Midbrain (tissue), 1 donor: ENCODE data around the gene CASP7.
"Not testable (repeated sequence)": the region's sequence is repeated elsewhere in the genome, so short reads cannot be mapped to it uniquely, and the experiment has no call there.

Experiments
- DNase-seq: peaks from one replicate; lab custom pipeline; 2025; lab: John Stamatoyannopoulos, UW

CASP7 gene

GRCh38 chr10:113679463-113680189, at the start of gene CASP7:
TSS of gene CASP7 (plus strand) at chr10:113679912. CDS start at chr10:113697494, 17,582 bp downstream.
- DNase-seq: peak; percentile 75

- no peak for DNase-seq
Measured at GRCh38 chr10:113630929-113631533, 48.7 kb upstream of the CASP7 start.

- DNase-seq: no peak
Measured at GRCh38 chr10:113631684-113632367, 47.9 kb upstream of the CASP7 start.

GRCh38 chr10:113639966-113640365, 39.7 kb upstream of the CASP7 start:
- no peak for DNase-seq

GRCh38 chr10:113641702-113642101, 38.0 kb upstream of the CASP7 start:
- no peak for DNase-seq

DNA sequence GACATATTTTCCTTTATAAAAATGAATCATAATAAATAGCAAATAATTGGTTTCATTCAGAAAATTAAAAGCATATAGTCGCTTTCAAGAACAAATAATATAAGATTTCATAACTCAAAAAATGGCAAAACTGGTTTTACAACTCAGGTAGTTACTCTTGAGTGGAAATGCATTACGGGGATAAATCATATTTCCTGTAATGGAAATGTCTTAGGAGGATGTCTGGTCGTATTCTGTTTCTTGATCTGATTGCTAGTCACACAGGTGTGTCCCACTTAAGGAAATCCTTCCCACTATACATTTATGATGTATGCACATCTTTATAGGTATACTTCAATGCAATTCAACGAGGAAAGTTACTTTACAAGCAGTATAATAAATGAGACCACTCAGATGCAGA, 36.5 kb upstream of the CASP7 start:
- no peak for DNase-seq

DNA sequence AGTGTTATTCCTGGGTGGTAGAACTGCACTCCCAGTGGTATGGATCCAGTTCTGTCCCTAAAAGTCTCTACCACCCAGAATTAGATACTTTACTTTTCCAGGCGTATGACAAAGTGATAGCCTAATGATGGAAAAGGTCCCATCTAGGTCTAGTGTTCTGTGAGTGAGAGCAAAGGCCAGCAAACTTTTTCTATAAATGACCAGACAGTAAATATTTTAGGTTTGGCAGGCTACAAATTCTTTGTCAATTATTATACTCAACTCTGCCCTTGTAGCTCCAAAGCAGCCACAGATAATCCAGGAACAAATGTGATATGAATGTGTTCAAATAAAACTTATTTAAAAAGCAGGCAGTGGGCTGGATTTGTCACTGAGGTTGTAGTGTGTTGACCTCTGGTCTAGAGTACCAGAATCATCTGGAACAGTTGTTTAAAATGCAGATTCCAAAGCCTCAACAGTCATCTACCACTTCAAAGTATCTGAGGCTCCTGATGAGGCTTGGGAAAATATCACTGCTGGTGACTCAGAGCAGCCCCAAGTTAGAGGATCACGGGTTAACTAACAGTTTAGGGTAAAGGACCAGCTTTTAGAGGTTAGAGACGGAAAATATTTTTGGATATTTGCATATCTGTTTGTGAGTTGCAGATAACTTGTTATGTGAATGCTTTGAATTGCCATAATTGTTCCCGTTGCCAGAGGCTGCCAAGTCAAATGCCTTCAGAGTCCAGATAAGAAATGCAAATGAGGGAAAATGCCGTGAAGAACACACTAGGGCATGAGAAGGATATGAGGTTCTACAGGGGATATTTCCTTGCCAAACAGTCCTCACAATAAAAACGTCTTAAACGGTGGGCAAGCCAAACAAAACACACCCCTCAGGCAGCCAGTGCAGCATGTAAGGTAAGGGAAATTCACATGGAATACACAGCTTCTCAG, 35.3 kb upstream of the CASP7 start:
- DNase-seq: no peak

GRCh38 chr10:113646336-113647201, 33.1 kb upstream of the CASP7 start:
- DNase-seq: peak; percentile 59

DNA sequence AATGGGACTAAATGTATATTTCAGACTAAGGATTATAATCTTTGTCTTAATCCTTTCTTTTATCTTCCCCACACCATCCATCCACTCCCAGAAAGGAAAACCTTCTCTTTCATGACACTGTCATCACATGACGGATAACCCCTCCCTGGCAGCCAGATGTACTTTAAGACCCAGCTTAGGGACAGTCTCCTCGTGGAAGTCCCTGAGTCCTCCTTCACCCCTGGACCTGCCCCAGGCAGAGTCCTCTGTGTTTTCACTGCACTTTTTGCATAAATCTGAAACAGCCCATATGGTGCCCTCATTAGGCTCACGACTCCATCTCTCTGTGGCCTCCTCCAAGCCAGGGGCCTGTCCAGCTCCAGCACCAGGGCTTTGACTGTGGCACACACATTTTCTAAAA, 31.9 kb upstream of the CASP7 start:
- no peak for DNase-seq

- DNase-seq: no peak
Measured at GRCh38 chr10:113648478-113648877, 31.2 kb upstream of the CASP7 start.

GRCh38 chr10:113650172-113650571, 29.5 kb upstream of the CASP7 start:
- no peak for DNase-seq

DNA sequence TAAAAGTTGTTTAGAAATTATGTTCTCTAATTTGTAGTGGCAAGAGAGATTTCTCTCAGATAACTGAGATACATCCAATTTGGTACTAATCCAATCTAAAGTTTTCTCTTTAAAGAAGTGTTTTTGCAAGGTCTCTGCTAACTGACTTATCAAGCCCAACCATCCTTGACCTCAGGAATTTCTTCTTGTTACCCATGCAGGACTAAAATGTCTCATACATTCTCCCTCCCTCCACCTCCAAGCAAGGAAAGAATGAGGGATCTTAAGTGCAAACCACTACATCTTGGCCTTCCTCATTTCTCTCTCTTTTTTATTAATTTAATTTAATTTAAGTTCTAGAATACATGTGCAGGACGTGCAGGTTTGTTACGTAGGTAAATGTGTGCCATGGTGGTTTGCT, 28.7 kb upstream of the CASP7 start:
- DNase-seq: no peak

DNA sequence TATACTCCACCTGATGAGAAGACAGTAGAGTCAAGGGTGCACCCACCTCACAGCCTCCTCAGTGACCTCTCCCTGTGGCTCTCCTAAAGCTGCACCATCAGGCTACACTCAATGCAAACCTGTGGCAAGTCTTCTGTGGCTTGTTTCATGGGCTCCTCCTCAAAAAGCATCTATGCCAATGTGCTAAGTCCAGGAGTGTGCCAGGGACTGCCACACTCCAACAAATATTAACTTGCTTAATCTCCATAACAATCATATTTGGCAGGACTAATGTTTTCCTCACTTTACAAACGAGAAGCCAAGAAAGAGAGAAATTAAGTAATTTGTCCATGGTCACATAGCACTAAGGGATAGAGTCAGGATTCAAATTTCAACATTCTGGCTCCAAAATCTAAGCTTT, 27.8 kb upstream of the CASP7 start:
- no peak for DNase-seq

GRCh38 chr10:113652456-113652855, 27.3 kb upstream of the CASP7 start:
- DNase-seq: not testable (repeated sequence)

DNA sequence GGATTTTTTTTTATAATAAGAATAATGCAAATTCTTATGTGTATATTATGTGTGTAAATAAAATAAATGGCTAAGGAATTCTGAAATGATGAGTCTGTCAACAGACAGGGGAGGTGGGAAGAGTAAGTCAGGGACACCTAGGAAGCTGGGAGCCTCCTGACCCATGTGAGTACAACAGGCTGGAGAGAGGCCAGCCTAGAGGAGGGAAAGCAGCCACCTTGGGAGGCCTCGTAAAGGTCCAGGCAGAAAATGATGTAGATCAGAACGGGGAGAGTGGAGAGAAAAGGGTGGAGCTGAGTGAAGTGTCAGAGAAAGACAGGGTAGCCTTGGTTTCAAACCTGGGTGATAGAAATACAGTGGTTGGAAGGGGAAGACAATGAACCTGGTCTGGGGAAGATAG, 22.8 kb upstream of the CASP7 start:
- no peak for DNase-seq

DNA sequence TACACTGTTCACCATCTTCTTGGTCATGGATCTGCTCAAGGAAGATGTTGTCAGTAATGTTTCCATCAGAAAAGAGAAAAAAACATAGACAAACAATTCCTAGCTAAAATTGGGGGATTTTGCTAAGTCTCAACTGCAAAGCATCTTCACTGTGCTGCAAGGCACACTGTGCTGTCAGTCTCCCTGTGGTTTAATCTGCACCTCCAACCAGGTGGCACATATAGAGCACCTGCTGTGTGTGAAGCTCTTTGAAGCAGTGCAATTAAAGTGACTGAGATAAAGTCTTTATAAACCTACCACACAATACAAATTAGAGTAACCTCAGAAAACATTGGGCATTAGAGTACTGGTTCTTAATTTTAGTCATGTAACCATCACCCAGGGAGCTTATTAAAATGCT, 22.2 kb upstream of the CASP7 start:
- DNase-seq: no peak

GRCh38 chr10:113661332-113661731, 18.4 kb upstream of the CASP7 start:
- no peak for DNase-seq

GRCh38 chr10:113663142-113663541, 16.6 kb upstream of the CASP7 start:
- no peak for DNase-seq

GRCh38 chr10:113663908-113664307, 15.8 kb upstream of the CASP7 start, which contains the start of gene NRAP:
TSS of gene NRAP (minus strand) at chr10:113664041. CDS start at chr10:113663882, 159 bp downstream.
- no peak for DNase-seq

DNA sequence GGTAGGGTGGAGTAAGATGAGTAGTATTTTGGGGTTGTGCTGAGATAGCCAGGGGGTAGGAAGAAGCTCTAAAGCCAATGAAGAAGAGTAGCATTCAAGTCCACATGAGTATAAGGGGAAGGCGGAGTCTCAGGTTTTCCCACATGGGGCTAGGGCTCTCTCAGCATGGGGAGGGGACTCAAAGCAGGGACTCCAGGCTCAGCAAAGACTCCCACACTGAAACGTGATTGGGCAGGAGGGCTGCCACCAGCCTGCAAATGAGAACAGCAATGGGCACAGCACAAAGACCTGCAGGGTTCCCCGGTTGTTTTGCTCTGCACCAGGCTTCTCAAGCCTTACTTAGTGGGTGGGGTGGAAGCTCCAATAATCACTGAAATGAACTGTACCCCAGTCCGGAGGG, 14.4 kb upstream of the CASP7 start:
- no peak for DNase-seq

- DNase-seq: no peak
Measured at GRCh38 chr10:113665806-113666354, 13.8 kb upstream of the CASP7 start.
